SH-SY5Y (cell line): ENCODE measurements around the gene ARHGAP1.

Source experiments
- GATA2 ChIP-seq: IDR thresholded peaks from 2 replicates; pipeline ENCODE4 v1.6.1; 2011; ENCODE audit warnings: mild to moderate bottlenecking, low read depth, low read length
- GATA3 ChIP-seq: IDR thresholded peaks from 2 replicates; pipeline ENCODE4 v1.6.1; 2011; ENCODE audit warnings: low read depth, mild to moderate bottlenecking, low read length, moderate library complexity

GRCh38 chr11:46665356-46665755, 35.1 kb downstream of the ARHGAP1 start:
- TF ChIP-seq GATA3 = no peak
- no peak for TF ChIP-seq GATA2
